Ovary (tissue), 9 donors: ENCODE results near the gene ANO6. TPM values are rescaled to one million over a fixed set of nuclear protein-coding genes. Genes with fewer than 3 reads are reported as not detected.

Experiments
- DNase-seq, 5 donors: peaks; one replicate each; pipeline ENCODE4 v3.0.0-alpha.2; 2019 to 2020
- H3K27ac ChIP-seq, 2 donors: fragments of 200-600 bp; one replicate each; pipeline versions ENCODE4 v1.5.1 to v1.8.0; 2019 to 2022
- H3K27me3 ChIP-seq: fragments of 200-600 bp; one replicate; pipeline ENCODE4 v1.8.0; 2022
- H3K36me3 ChIP-seq: fragments of 200-600 bp; sonication (generic); one replicate; pipeline ENCODE4 v1.5.1; 2019
- H3K4me1 ChIP-seq: one replicate; pipeline ENCODE4 v1.8.1; 2013; ENCODE audit warnings: mild to moderate bottlenecking, moderate library complexity; ENCODE audit not compliant: insufficient read depth
- H3K4me3 ChIP-seq: fragments of 200-600 bp; sonication (generic); one replicate; pipeline ENCODE4 v1.5.1; 2017
- H3K9me3 ChIP-seq, 2 donors: fragments of 200-600 bp in 1 of 2; sonication (generic) in 1 of 2; one replicate each; pipeline versions ENCODE4 v1.5.1 to v1.8.1; 2013 to 2019; ENCODE audit warnings: mild to moderate bottlenecking in 1 of 2, moderate library complexity in 1 of 2
- CTCF ChIP-seq, 3 donors: fragments of 450-650 bp in 2 of 3; fragments of 200-600 bp in 1 of 3; IDR thresholded peaks; one replicate each; pipeline versions ENCODE4 v1.5.1 to v1.8.0; 2016 to 2022; ENCODE audit warnings: antibody characterized with exemption in 3 of 3, mild to moderate bottlenecking in 1 of 3
- EP300 ChIP-seq: sonication (generic); formaldehyde crosslinking; IDR thresholded peaks from one replicate; pipeline ENCODE4 v1.6.1; 2017; ENCODE audit warnings: antibody characterized with exemption
- POLR2A ChIP-seq: fragments of 450-650 bp; IDR thresholded peaks from one replicate; pipeline ENCODE4 v1.6.1; 2017; ENCODE audit warnings: antibody characterized with exemption, mild to moderate bottlenecking, moderate library complexity
- WGBS, 3 donors: extraction: QIAGEN DNeasy Blood & Tissue Kit in 1 of 3; methylation state at CpG; one replicate each; pipeline versions ENCODE4 v1.1.5 to v1.1.7; 2013 to 2017; 5-methylcytosine and 5-hydroxymethylcytosine counted together
- intact Hi-C, 4 donors: fragments of 100-400 bp; cut with DNase I; formaldehyde crosslinking; loops; one replicate each; pipeline versions ENCODE4 v1.11.0 to v1.15.1; 2022 to 2023
- polyA plus RNA-seq, 2 donors: library from polyadenylated mRNA; stranded (reverse); fragments of 200-250 nt in 1 of 2; fragments of 350-450 nt in 1 of 2; fragmentation: Illumina TruSeq in 1 of 2; extraction: RNeasy Lipid Tissue Mini Kit (QIAGEN cat#74804) in 1 of 2; gene quantifications; one replicate each; pipeline ENCODE4 v1.2.3, GENCODE V29; 2013 to 2014
- total RNA-seq, 7 donors: library from RNA; depleted of rRNA in 2 of 7; stranded (reverse); fragments of >200 nt in 2 of 7; fragmentation: NEBNext Ultra II Directional in 3 of 7; extraction: Animal tissue kit (Norgen Biotek cat#: 25700) in 3 of 7; gene quantifications; one replicate each; pipeline versions ENCODE4 v1.1.0 to v1.2.4, GENCODE V29; 2016 to 2023
- donor health status: DM: no; HTN: no; CAD: no; lungs with moderate emphysema.
- donor health status: DM: no; HTN: no; CAD: no.
- donor health status: Bipolar disorder and iron deficiency.
- donor health status: DM: yes; HTN: yes; CAD: no.
- donor health status: DM: no; HTN: no; CAD: no.
- donor health status: DM: yes; HTN: yes; CAD: no.

The ANO6 gene
- total and polyA plus RNA-seq, 9 donors: 38.8 to 88.5 (median 63.2) TPM

GRCh38 chr12:45200491-45201043, 15.3 kb upstream of the ANO6 start:
- 70 to 88% (median 79%) methylated on average over 7 of the region's 7 CpGs for WGBS, 3 donors
- Histone ChIP-seq H3K27ac (no peak overlapping the region), H3K9me3 (no peaks in the 10 kb centered on the region), H3K4me1 (no peaks in the 10 kb centered on the region), H3K36me3 (no peaks in the 10 kb centered on the region), H3K4me3 (no peak overlapping the region), H3K27me3 (no peaks in the 10 kb centered on the region)
- no peak for DNase-seq
- intact Hi-C loops: no loop called here
- TF ChIP-seq POLR2A: no peak
- no peak for TF ChIP-seq CTCF (IDR thresholded peaks at IDR 0.05)
- no peak for TF ChIP-seq EP300

- WGBS, 3 donors: 96 to 98% (median 96%) methylated on average over 1 of the region's 1 CpG
- H3K27ac ChIP-seq: no peak overlapping the region
- DNase-seq: no peak
- no peaks in the 10 kb centered on the region for H3K9me3 ChIP-seq
- no peaks in the 10 kb centered on the region for H3K27me3 ChIP-seq
- intact Hi-C loops: no loop called here
- no peaks in the 10 kb centered on the region for H3K36me3 ChIP-seq
- TF ChIP-seq EP300: no peak
- TF ChIP-seq POLR2A: no peak
- no peak for TF ChIP-seq CTCF (IDR thresholded peaks at IDR 0.05)
- no peak overlapping the region for H3K4me3 ChIP-seq
- no peaks in the 10 kb centered on the region for H3K4me1 ChIP-seq
These were observed 12.1 kb upstream of the ANO6 start for GRCh38 chr12:45203767-45204166.

- DNase-seq: no peak
- no peak overlapping the region for H3K27ac ChIP-seq
- no peaks in the 10 kb centered on the region for H3K36me3 ChIP-seq
- TF ChIP-seq EP300 (no peak), CTCF (IDR thresholded peaks at IDR 0.05) (no peak), POLR2A (no peak)
- no peaks in the 10 kb centered on the region for H3K27me3 ChIP-seq
- 89 to 94% (median 93%) methylated on average over 3 of the region's 3 CpGs for WGBS, 3 donors
- H3K4me3 ChIP-seq: no peak overlapping the region
- intact Hi-C loops: no loop called here
- no peaks in the 10 kb centered on the region for H3K9me3 ChIP-seq
- no peaks in the 10 kb centered on the region for H3K4me1 ChIP-seq
These were observed 11.1 kb upstream of the ANO6 start for GRCh38 chr12:45204757-45205156.

GRCh38 chr12:45205165-45205825, 10.6 kb upstream of the ANO6 start:
- 94 to 95% (median 94%) methylated on average over 4 of the region's 4 CpGs for WGBS, 3 donors
- Histone ChIP-seq H3K4me1 (no peaks in the 10 kb centered on the region), H3K36me3 (no peaks in the 10 kb centered on the region), H3K27me3 (no peaks in the 10 kb centered on the region), H3K9me3 (no peaks in the 10 kb centered on the region), H3K4me3 (no peak overlapping the region), H3K27ac (no peak overlapping the region)
- DNase-seq: no peak
- intact Hi-C loops: no loop called here
- TF ChIP-seq EP300 (no peak), POLR2A (no peak), CTCF (IDR thresholded peaks at IDR 0.05) (no peak)
